ENCODE data around the gene COA4.

COA4 gene

DNA sequence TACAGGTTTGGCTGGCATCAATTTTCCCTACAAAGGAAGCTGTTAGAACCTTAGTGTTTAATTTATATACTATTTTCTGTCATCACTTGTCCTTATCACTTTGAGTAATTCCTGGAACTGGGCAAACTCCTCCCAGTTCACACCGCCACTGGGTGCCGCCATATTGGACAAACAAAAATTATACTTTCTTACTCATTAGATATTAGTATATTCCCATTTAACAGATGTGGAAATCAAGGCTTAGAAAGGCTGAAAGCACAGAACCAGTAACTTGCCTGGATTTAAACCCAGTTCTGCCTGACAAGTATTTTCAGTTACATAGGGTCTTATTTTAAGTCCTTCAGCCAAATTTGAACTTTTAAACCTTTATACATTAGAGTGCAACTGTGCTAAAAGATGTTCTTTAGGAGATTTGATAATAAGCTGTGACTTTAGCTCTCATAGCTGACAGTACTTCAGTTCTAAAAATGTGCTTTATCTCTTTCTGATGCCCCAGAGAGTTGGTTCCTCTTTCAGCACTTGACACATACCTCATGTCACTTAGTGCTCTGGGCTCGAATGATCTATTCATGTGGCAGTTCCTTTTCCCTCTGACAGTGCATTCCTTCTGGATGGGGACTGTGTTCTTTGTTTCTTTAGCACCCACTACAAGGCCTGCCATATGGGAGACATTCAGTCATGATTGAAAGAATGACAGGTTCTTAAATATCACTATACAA is 25.4 kb downstream of the COA4 start:
- no peak overlapping the region for H3K4me3 ChIP-seq (ENCODE audit: low read depth, low read length)
- TF ChIP-seq, protein P1, sequence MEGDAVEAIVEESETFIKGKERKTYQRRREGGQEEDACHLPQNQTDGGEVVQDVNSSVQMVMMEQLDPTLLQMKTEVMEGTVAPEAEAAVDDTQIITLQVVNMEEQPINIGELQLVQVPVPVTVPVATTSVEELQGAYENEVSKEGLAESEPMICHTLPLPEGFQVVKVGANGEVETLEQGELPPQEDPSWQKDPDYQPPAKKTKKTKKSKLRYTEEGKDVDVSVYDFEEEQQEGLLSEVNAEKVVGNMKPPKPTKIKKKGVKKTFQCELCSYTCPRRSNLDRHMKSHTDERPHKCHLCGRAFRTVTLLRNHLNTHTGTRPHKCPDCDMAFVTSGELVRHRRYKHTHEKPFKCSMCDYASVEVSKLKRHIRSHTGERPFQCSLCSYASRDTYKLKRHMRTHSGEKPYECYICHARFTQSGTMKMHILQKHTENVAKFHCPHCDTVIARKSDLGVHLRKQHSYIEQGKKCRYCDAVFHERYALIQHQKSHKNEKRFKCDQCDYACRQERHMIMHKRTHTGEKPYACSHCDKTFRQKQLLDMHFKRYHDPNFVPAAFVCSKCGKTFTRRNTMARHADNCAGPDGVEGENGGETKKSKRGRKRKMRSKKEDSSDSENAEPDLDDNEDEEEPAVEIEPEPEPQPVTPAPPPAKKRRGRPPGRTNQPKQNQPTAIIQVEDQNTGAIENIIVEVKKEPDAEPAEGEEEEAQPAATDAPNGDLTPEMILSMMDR (IDR thresholded peaks at IDR 0.05; ENCODE audit: borderline replicate concordance, insufficient read depth, low read depth, low read length) = no peak

DNA sequence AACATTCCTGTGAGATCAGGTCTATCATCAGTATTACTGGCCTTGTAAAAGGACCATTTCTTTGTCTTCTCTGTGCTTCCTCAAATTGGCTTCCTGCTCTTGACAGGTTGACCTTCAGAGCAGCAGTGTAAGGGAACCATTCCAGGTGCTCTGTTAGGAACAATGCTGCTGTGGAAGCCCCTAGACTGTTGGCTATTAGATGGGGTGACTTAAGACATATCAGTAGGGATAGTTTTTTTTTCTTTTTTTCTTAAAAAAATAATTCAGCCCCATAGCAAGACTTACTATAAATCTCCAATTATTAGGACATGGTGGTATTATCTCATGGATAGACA is 37.6 kb downstream of the COA4 start:
- H3K4me3 ChIP-seq (ENCODE audit: low read depth, low read length) = no peak overlapping the region
- TF ChIP-seq, protein P1 (IDR thresholded peaks at IDR 0.05; ENCODE audit: borderline replicate concordance, insufficient read depth, low read depth, low read length) = no peak

DNA sequence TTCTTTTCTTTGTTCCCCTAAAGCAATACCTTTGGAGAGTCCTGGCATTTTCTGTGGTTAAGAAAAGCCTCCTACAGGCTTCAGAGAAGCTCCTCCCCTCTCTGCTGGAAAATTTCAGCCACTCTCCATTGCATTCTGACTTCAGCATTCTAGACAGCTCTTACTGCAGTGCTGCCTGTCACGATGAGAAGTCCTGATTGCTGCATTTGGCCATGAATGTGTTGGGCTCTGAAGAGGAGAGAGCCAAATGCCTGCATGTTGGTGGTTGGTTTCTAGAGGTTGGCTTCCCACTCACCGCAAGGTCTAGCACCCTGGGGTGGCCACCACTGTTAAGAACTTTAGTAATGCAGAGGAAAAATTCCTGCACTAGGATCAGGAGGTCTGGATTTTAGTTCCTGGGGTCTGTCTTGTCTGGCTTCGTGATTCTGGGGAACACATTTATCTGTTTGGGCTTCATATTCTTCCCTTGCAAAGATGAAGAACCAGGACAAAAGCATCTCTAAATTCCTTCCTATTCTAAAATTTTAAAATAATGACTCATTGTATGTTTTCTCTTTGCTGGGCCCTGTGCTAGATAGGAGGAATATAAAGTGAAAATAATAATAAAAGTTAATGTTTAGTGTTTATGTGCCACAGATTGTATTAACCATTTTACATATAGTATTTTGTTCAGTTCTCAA is 38.1 kb downstream of the COA4 start:
- TF ChIP-seq, protein P1 (IDR thresholded peaks at IDR 0.05; ENCODE audit: borderline replicate concordance, insufficient read depth, low read depth, low read length) = no peak
- H3K4me3 ChIP-seq (ENCODE audit: low read depth, low read length) = no peak overlapping the region

DNA sequence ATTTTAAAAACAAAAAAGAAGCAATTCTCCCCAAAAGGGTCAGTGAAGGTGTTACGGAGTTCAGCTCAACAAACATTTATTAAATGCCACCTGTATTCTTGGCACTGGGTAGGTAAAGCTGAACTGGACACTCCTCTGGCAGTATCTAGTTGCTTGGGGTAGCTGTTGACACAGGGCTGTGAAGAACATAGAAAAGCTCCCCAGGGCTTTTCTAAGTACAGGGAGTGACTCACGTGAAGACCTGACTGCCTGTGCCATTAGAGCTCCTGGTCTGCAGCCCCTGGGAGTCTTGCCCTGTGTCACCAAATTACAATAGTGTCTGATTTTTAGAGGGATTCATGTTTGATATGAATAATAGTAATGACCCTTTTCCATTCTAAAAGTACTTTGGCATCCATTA is 43.6 kb downstream of the COA4 start:
- H3K4me3 ChIP-seq (ENCODE audit: low read depth, low read length) = no peak overlapping the region
- TF ChIP-seq, protein P1 (IDR thresholded peaks at IDR 0.05; ENCODE audit: borderline replicate concordance, insufficient read depth, low read depth, low read length) = no peak

DNA sequence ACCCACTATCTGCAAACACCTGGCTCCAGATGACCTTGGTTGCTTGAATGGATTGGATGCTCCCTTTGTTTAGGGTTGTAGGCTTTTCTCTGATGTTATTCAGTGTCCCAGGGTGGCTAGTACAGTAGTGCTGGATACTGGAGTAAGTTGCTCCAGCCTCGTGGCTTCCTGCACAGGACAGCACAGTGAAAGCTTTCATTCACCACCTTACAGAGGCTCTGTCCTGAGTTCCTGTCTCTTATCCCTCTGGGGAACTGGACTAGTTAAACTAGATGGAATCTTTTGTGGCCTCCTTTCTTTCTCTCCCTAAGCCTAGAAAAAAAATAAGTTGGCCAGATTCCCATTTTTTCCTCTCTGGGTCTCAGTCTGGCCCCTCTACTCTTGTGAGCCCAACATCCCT is 46.4 kb downstream of the COA4 start:
- no peak overlapping the region for H3K4me3 ChIP-seq (ENCODE audit: low read depth, low read length)
- TF ChIP-seq, protein P1 (IDR thresholded peaks at IDR 0.05; ENCODE audit: borderline replicate concordance, insufficient read depth, low read depth, low read length) = no peak
